ENCODE results near the gene CARMIL1.

The CARMIL1 gene

GRCh38 chr6:25506020-25506419 is 226.8 kb downstream of the CARMIL1 start:
- Histone ChIP-seq H4K20me1 (ENCODE audit: insufficient read depth, low read length, poor library complexity, severe bottlenecking) (no peaks in the 10 kb centered on the region), H3K4me3 (ENCODE audit: low read length, poor library complexity, severe bottlenecking) (no peak overlapping the region), H3K36me3 (ENCODE audit: insufficient read depth, low read length) (0 out of 2 replicates have a peak, but pooled peaks cover 2% of the 10 kb centered on the region), H3K9me3 (ENCODE audit: insufficient read depth, low read depth, low read length) (no peaks in the 10 kb centered on the region), H3K9ac (ENCODE audit: low read depth, low read length, poor library complexity, severe bottlenecking) (no peak overlapping the region), H3K4me1 (ENCODE audit: insufficient read depth, low read length, poor library complexity, severe bottlenecking) (no peaks in the 10 kb centered on the region), H3K4me2 (ENCODE audit: low read depth, low read length, poor library complexity, severe bottlenecking) (no peak overlapping the region), H2AFZ (ENCODE audit: low read length) (no peak overlapping the region), H3K9me2 (replicated peaks; ENCODE audit: low read depth, low read length) (no peaks in the 10 kb centered on the region), H3K79me2 (ENCODE audit: insufficient read depth, low read length) (no peaks in the 10 kb centered on the region), H3F3A (ENCODE audit: low read depth) (no peaks in the 10 kb centered on the region), H3K27me3 (ENCODE audit: insufficient read depth, low read length, poor library complexity, severe bottlenecking) (no peaks in the 10 kb centered on the region)
- TF ChIP-seq CTCF (conservative IDR thresholded peaks at IDR 0.05; ENCODE audit: low read length) (no peak), EZH2phosphoT487 (IDR thresholded peaks at IDR 0.05; ENCODE audit: borderline replicate concordance) (no peak)

- H3K9me2 ChIP-seq (replicated peaks; ENCODE audit: low read depth, low read length): no peaks in the 10 kb centered on the region
- no peak overlapping the region for H3K9ac ChIP-seq (ENCODE audit: low read depth, low read length, poor library complexity, severe bottlenecking)
- no peaks in the 10 kb centered on the region for H4K20me1 ChIP-seq (ENCODE audit: insufficient read depth, low read length, poor library complexity, severe bottlenecking)
- no peak overlapping the region for H3K4me2 ChIP-seq (ENCODE audit: low read depth, low read length, poor library complexity, severe bottlenecking)
- no peaks in the 10 kb centered on the region for H3K79me2 ChIP-seq (ENCODE audit: insufficient read depth, low read length)
- H2AFZ ChIP-seq (ENCODE audit: low read length): no peak overlapping the region
- no peak overlapping the region for H3K4me3 ChIP-seq (ENCODE audit: low read length, poor library complexity, severe bottlenecking)
- H3K27me3 ChIP-seq (ENCODE audit: insufficient read depth, low read length, poor library complexity, severe bottlenecking): no peaks in the 10 kb centered on the region
- no peaks in the 10 kb centered on the region for H3K9me3 ChIP-seq (ENCODE audit: insufficient read depth, low read depth, low read length)
- no peaks in the 10 kb centered on the region for H3K4me1 ChIP-seq (ENCODE audit: insufficient read depth, low read length, poor library complexity, severe bottlenecking)
- TF ChIP-seq CTCF (conservative IDR thresholded peaks at IDR 0.05; ENCODE audit: low read length): no peak
- TF ChIP-seq EZH2phosphoT487 (IDR thresholded peaks at IDR 0.05; ENCODE audit: borderline replicate concordance): no peak
- H3K36me3 ChIP-seq (ENCODE audit: insufficient read depth, low read length): peaks cover 2% of the 10 kb centered on the region; the same call in 1 of the 2 replicates
- no peaks in the 10 kb centered on the region for H3F3A ChIP-seq (ENCODE audit: low read depth)
These were observed 228.9 kb downstream of the CARMIL1 start for GRCh38 chr6:25508051-25508450.

GRCh38 chr6:25511376-25511775 is 232.2 kb downstream of the CARMIL1 start:
- Histone ChIP-seq H3K4me1 (ENCODE audit: insufficient read depth, low read length, poor library complexity, severe bottlenecking) (no peaks in the 10 kb centered on the region), H3K9me3 (ENCODE audit: insufficient read depth, low read depth, low read length) (no peaks in the 10 kb centered on the region), H3K9me2 (replicated peaks; ENCODE audit: low read depth, low read length) (no peaks in the 10 kb centered on the region), H4K20me1 (ENCODE audit: insufficient read depth, low read length, poor library complexity, severe bottlenecking) (no peaks in the 10 kb centered on the region), H3K36me3 (ENCODE audit: insufficient read depth, low read length) (peaks cover 2% of the 10 kb centered on the region; the same call in 1 of the 2 replicates), H3K4me3 (ENCODE audit: low read length, poor library complexity, severe bottlenecking) (no peak overlapping the region), H3K4me2 (ENCODE audit: low read depth, low read length, poor library complexity, severe bottlenecking) (no peak overlapping the region), H3F3A (ENCODE audit: low read depth) (no peaks in the 10 kb centered on the region), H3K79me2 (ENCODE audit: insufficient read depth, low read length) (no peaks in the 10 kb centered on the region), H3K9ac (ENCODE audit: low read depth, low read length, poor library complexity, severe bottlenecking) (no peak overlapping the region), H3K27me3 (ENCODE audit: insufficient read depth, low read length, poor library complexity, severe bottlenecking) (no peaks in the 10 kb centered on the region), H2AFZ (ENCODE audit: low read length) (no peak overlapping the region)
- TF ChIP-seq CTCF (conservative IDR thresholded peaks at IDR 0.05; ENCODE audit: low read length): no peak
- no peak for TF ChIP-seq EZH2phosphoT487 (IDR thresholded peaks at IDR 0.05; ENCODE audit: borderline replicate concordance)
